GM21737 (cell line): ENCODE results near the gene WLS.
A peak's percentile ranks its signal among the peaks of the same experiment; 100 is the strongest.
"Not testable (repeated sequence)": the region's sequence is repeated elsewhere in the genome, so short reads cannot be mapped to it uniquely, and the experiment has no call there.

Source experiments
- ATAC-seq: cut with Tn5 transposase; IDR thresholded peaks from one replicate; pipeline ENCODE4 v1.9.1; 2021; ENCODE audit warnings: mild to moderate bottlenecking, moderate library complexity; ENCODE audit not compliant: unreplicated experiment

The WLS gene

GRCh38 chr1:68201546-68202238, 30.6 kb downstream of the WLS start:
- no peak for ATAC-seq

- no peak for ATAC-seq
Measured at GRCh38 chr1:68199603-68200002, 32.7 kb downstream of the WLS start.

GRCh38 chr1:68198752-68199151, 33.6 kb downstream of the WLS start:
- ATAC-seq, result no peak

- no peak for ATAC-seq
Measured at GRCh38 chr1:68197891-68198290, 34.4 kb downstream of the WLS start.

GRCh38 chr1:68197461-68197860, 34.9 kb downstream of the WLS start:
- no peak for ATAC-seq

GRCh38 chr1:68196676-68197075, 35.6 kb downstream of the WLS start:
- no peak for ATAC-seq

GRCh38 chr1:68191717-68192116, 40.6 kb downstream of the WLS start:
- ATAC-seq, result no peak

GRCh38 chr1:68188644-68189340, 43.5 kb downstream of the WLS start:
- ATAC-seq, result no peak

GRCh38 chr1:68188060-68188538, 44.2 kb downstream of the WLS start:
- no peak for ATAC-seq

- no peak for ATAC-seq
Measured at GRCh38 chr1:68185743-68186142, 46.6 kb downstream of the WLS start.

GRCh38 chr1:68183895-68184294, 48.4 kb downstream of the WLS start:
- ATAC-seq, result no peak

- no peak for ATAC-seq
Measured at GRCh38 chr1:68181165-68181556, 51.2 kb downstream of the WLS start.

- ATAC-seq, result no peak
Measured at GRCh38 chr1:68180441-68181164, 51.7 kb downstream of the WLS start.

- peak; percentile 67 for ATAC-seq
Measured at GRCh38 chr1:68178821-68179490, 53.4 kb downstream of the WLS start.

GRCh38 chr1:68175621-68176398, 56.5 kb downstream of the WLS start:
- no peak for ATAC-seq

- ATAC-seq, result no peak
Measured at GRCh38 chr1:68174738-68175113, 57.6 kb downstream of the WLS start.

GRCh38 chr1:68173936-68174737, 58.2 kb downstream of the WLS start:
- ATAC-seq, result no peak

GRCh38 chr1:68173283-68173935, 58.9 kb downstream of the WLS start:
- ATAC-seq, result no peak

GRCh38 chr1:68171795-68172194, 60.5 kb downstream of the WLS start:
- ATAC-seq, result not testable (repeated sequence)
